Stimulated activated naive B cell treated with anti-CD40 and anti-IgM and Interleukin-4, amounts not matched to agents 10 μg/mL and 1 μg/mL and 100 μg/mL, for 72 hours (primary cell): ENCODE data around the gene TMC2.

Experiments used
- ATAC-seq, 2 donors: fragments of 150-1000 bp; cut with Tn5 transposase; replicated peaks; 2 replicates each; pipeline ENCODE4 v1.10.0; 2021; ENCODE audit warnings: moderate library complexity in 1 of 2
- DNase-seq: peaks from one replicate; pipeline ENCODE4 v3.0.0; 2021
- H3K27ac Mint-ChIP-seq: one replicate; pipeline ENCODE4 v1.8.0; 2022; ENCODE audit warnings: mild to moderate bottlenecking, mixed read lengths
- H3K27me3 Mint-ChIP-seq, 2 donors: one replicate each; pipeline ENCODE4 v1.8.0; 2022; ENCODE audit warnings: mixed read lengths in 2 of 2
- H3K36me3 Mint-ChIP-seq, 2 donors: one replicate each; pipeline ENCODE4 v1.8.0; 2022; ENCODE audit warnings: mixed read lengths in 2 of 2, mild to moderate bottlenecking in 1 of 2
- H3K4me1 Mint-ChIP-seq, 2 donors: one replicate each; pipeline ENCODE4 v1.8.0; 2022; ENCODE audit warnings: mixed read lengths in 2 of 2, mild to moderate bottlenecking in 1 of 2
- H3K4me3 Mint-ChIP-seq, 2 donors: one replicate each; pipeline ENCODE4 v1.8.0; 2022; ENCODE audit warnings: mild to moderate bottlenecking in 2 of 2, mixed read lengths in 2 of 2, moderate library complexity in 1 of 2
- H3K9me3 Mint-ChIP-seq, 2 donors: one replicate each; pipeline ENCODE4 v1.8.0; 2022; ENCODE audit warnings: mixed read lengths in 2 of 2, mild to moderate bottlenecking in 1 of 2

Gene TMC2

DNA sequence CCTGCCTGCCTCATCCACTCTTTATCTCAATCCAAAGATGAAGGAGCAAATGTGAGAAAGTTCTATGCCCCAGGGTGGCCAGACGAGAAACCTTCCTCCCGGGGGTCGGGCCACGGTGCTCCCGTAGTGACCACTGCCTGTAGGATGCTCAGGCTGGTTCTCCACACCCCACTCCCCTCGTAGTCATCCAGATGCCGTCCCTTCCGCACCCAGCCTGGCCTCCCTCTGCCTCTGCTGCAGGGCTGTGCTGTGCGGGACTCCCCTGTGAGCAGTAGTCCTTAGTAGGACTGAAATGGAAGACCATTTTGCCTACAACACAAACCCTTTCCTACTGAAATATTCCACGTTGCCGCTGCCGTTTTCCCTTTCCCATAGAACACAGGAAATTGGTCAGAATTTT is 2.0 kb downstream of the TMC2 start:
- no peak overlapping the region for H3K4me3 Mint-ChIP-seq
- DNase-seq (no peak), ATAC-seq (no peak)
- H3K27ac Mint-ChIP-seq = no peak overlapping the region
- no peaks in the 10 kb centered on the region for H3K9me3 Mint-ChIP-seq
- H3K27me3 Mint-ChIP-seq = peaks cover 34 to 55% of the 10 kb centered on the region in 2 donors
- H3K4me1 Mint-ChIP-seq = no peaks in the 10 kb centered on the region
- no peaks in the 10 kb centered on the region for H3K36me3 Mint-ChIP-seq

GRCh38 chr20:2538931-2539720 is 2.8 kb downstream of the TMC2 start:
- peaks cover 28 to 50% of the 10 kb centered on the region in 2 donors for H3K27me3 Mint-ChIP-seq
- no peaks in the 10 kb centered on the region for H3K9me3 Mint-ChIP-seq
- H3K4me3 Mint-ChIP-seq = no peak overlapping the region
- no peak for DNase-seq
- H3K27ac Mint-ChIP-seq = no peak overlapping the region
- no peaks in the 10 kb centered on the region for H3K4me1 Mint-ChIP-seq
- no peak for ATAC-seq
- no peaks in the 10 kb centered on the region for H3K36me3 Mint-ChIP-seq

GRCh38 chr20:2541940-2542339 is 5.6 kb downstream of the TMC2 start:
- no peak overlapping the region for H3K27ac Mint-ChIP-seq
- no peak overlapping the region for H3K4me3 Mint-ChIP-seq
- H3K4me1 Mint-ChIP-seq = no peaks in the 10 kb centered on the region
- no peak for DNase-seq
- H3K9me3 Mint-ChIP-seq = no peaks in the 10 kb centered on the region
- no peaks in the 10 kb centered on the region for H3K36me3 Mint-ChIP-seq
- H3K27me3 Mint-ChIP-seq = peaks cover 33 to 54% of the 10 kb centered on the region in 2 donors
- ATAC-seq = no peak

DNA sequence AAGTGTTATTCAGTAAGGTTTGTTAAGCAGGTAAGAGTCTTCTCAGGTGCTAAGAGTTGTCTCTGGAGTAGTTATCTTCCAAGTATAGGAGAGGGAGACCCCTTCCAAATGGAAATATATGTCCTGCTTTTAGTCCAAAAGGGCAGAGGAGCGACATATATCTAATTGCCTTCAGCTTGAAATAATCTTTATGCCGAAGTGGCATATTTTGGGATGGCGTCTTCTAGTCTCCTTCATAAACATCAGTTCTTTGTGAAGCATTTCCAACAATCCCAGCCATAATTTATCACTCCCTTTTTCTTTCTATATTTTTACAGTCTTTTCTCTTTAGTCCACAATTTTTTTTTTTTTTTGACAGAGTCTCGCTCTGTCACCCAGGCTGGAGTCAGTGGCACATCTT is 6.0 kb downstream of the TMC2 start:
- peaks cover 28 to 49% of the 10 kb centered on the region in 2 donors for H3K27me3 Mint-ChIP-seq

GRCh38 chr20:2544211-2544610 is 7.8 kb downstream of the TMC2 start:
- DNase-seq (no peak), ATAC-seq (no peak)
- Mint-ChIP-seq H3K4me1 (no peaks in the 10 kb centered on the region), H3K9me3 (no peaks in the 10 kb centered on the region), H3K27ac (no peak overlapping the region), H3K4me3 (no peak overlapping the region), H3K27me3 (peaks cover 18 to 32% of the 10 kb centered on the region in 2 donors), H3K36me3 (no peaks in the 10 kb centered on the region)

More for the DNA sequence above, 6.0 kb downstream of the TMC2 start:
- Mint-ChIP-seq H3K4me1 (no peaks in the 10 kb centered on the region), H3K9me3 (no peaks in the 10 kb centered on the region), H3K36me3 (no peaks in the 10 kb centered on the region), H3K4me3 (no peak overlapping the region), H3K27ac (no peak overlapping the region)
- ATAC-seq (no peak), DNase-seq (no peak)

- peaks cover 20 to 35% of the 10 kb centered on the region in 2 donors for H3K27me3 Mint-ChIP-seq
- H3K4me3 Mint-ChIP-seq = no peak overlapping the region
- no peaks in the 10 kb centered on the region for H3K9me3 Mint-ChIP-seq
- ATAC-seq (no peak), DNase-seq (no peak)
- no peaks in the 10 kb centered on the region for H3K4me1 Mint-ChIP-seq
- no peak overlapping the region for H3K27ac Mint-ChIP-seq
- H3K36me3 Mint-ChIP-seq = no peaks in the 10 kb centered on the region
Observed at GRCh38 chr20:2545594-2545993, 9.2 kb downstream of the TMC2 start.

DNA sequence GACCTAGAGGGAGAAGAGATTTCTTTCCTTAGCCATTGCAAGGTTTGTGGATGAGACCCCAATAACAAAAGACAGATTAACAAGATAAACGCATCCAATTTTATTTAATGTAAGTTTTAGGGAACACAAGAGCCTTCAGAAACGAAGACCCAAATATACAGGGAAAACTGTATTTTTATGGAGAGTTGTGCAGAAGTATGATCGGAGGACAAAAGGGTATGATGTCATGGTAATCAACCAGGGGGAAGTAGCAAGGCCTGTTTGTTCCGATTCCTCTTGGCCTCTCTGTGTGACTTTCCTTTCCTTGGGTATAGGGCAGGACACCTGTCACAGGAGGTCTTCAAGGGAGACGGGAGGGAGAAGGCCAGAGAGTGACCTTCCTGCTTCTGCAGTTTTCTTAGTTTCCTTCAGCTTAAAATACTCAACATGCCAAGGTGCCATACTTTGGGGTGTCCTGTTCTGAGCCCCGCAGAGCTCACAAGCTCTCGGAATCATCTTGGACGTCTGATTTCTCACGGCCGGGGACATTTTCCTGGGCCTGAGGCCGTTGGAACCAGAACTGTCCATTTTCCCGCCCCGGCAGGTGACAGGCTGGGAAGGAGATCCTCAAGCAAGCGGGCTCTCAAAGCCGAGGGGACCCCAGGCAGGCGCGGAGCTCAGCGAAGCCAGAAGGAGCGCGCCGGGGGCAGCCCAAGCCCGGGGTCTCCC is 21.7 kb downstream of the TMC2 start:
- Mint-ChIP-seq H3K4me3 (peak overlapping the region in 1 of 2 donors; percentile 29), H3K4me1 (no peaks in the 10 kb centered on the region), H3K36me3 (no peaks in the 10 kb centered on the region), H3K9me3 (no peaks in the 10 kb centered on the region), H3K27ac (peak overlapping the region; percentile 42), H3K27me3 (peaks cover 50 to 71% of the 10 kb centered on the region in 2 donors)
- DNase-seq (no peak), ATAC-seq (no peak)

- Mint-ChIP-seq H3K36me3 (no peaks in the 10 kb centered on the region), H3K27me3 (peaks cover 52 to 70% of the 10 kb centered on the region in 2 donors), H3K9me3 (no peaks in the 10 kb centered on the region), H3K27ac (no peak overlapping the region), H3K4me1 (no peaks in the 10 kb centered on the region), H3K4me3 (peak overlapping the region; percentile 7 to 29)
- no peak for ATAC-seq
- no peak for DNase-seq
Observed at GRCh38 chr20:2558581-2559278, 22.4 kb downstream of the TMC2 start.

- peaks cover 47 to 67% of the 10 kb centered on the region in 2 donors for H3K27me3 Mint-ChIP-seq
- H3K9me3 Mint-ChIP-seq = no peaks in the 10 kb centered on the region
- no peaks in the 10 kb centered on the region for H3K36me3 Mint-ChIP-seq
Observed at GRCh38 chr20:2559279-2559626, 22.9 kb downstream of the TMC2 start.

GRCh38 chr20:2559651-2560050 is 23.3 kb downstream of the TMC2 start:
- Mint-ChIP-seq H3K4me3 (no peak overlapping the region), H3K9me3 (no peaks in the 10 kb centered on the region), H3K36me3 (no peaks in the 10 kb centered on the region), H3K4me1 (no peaks in the 10 kb centered on the region), H3K27me3 (peaks cover 44 to 67% of the 10 kb centered on the region in 2 donors), H3K27ac (no peak overlapping the region)
- ATAC-seq (no peak), DNase-seq (no peak)

More at GRCh38 chr20:2559279-2559626, 22.9 kb downstream of the TMC2 start:
- H3K4me1 Mint-ChIP-seq = no peaks in the 10 kb centered on the region
- DNase-seq (no peak), ATAC-seq (no peak)
- no peak overlapping the region for H3K4me3 Mint-ChIP-seq
- H3K27ac Mint-ChIP-seq = no peak overlapping the region

DNA sequence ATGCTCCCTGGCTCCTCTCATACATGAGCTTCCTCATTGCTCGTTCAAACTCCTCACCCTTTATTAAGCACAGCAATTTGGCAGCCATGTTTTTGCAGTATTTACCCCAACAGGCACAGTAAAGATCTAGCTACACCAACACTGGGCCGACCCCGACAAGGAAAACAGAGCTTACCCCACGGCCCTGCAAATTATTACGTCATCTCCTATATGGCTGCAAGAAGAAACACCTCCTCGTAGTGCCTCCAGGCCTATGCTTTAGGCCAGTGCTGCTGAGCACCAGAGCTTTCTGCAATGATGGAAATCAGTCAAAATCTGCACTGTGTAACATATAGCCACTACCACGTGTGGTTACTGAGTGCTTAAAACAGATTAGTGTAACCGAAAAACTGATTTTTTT is 26.7 kb downstream of the TMC2 start:
- H3K4me1 Mint-ChIP-seq = no peaks in the 10 kb centered on the region
- no peaks in the 10 kb centered on the region for H3K9me3 Mint-ChIP-seq
- H3K27ac Mint-ChIP-seq = no peak overlapping the region
- DNase-seq (no peak), ATAC-seq (no peak)
- peaks cover 38 to 73% of the 10 kb centered on the region in 2 donors for H3K27me3 Mint-ChIP-seq
- H3K4me3 Mint-ChIP-seq = no peak overlapping the region
- H3K36me3 Mint-ChIP-seq = no peaks in the 10 kb centered on the region

GRCh38 chr20:2564406-2564805 is 28.0 kb downstream of the TMC2 start:
- H3K27me3 Mint-ChIP-seq = peaks cover 35 to 72% of the 10 kb centered on the region in 2 donors
- no peaks in the 10 kb centered on the region for H3K4me1 Mint-ChIP-seq
- no peak overlapping the region for H3K27ac Mint-ChIP-seq

GRCh38 chr20:2575682-2576081 is 39.3 kb downstream of the TMC2 start:
- ATAC-seq (no peak), DNase-seq (no peak)
- Mint-ChIP-seq H3K4me1 (peaks cover 0 to 5% of the 10 kb centered on the region in 2 donors), H3K4me3 (no peak overlapping the region), H3K9me3 (no peaks in the 10 kb centered on the region), H3K27ac (no peak overlapping the region), H3K27me3 (peaks cover 28 to 65% of the 10 kb centered on the region in 2 donors), H3K36me3 (no peaks in the 10 kb centered on the region)

More at GRCh38 chr20:2564406-2564805, 28.0 kb downstream of the TMC2 start:
- Mint-ChIP-seq H3K36me3 (no peaks in the 10 kb centered on the region), H3K9me3 (no peaks in the 10 kb centered on the region), H3K4me3 (no peak overlapping the region)
- no peak for DNase-seq
- no peak for ATAC-seq

DNA sequence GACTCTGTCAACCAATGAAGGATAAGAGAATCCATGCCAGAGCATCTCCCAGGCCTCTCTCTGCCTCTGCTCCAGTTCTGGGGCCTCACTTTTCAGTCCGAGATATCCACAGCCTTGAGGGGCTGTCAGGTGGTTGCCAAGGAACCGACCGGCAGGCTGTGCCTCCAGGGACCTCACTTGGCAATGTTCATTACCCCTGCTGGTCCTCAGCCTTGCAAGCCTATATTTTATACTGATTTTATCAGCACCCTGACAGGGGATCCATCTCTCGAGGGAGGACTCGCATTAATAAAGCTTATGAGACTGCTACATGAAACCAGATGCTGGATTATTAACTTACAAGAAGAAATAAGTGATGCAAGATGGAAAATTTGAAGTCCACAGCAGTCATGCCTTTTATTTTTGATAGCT is 39.9 kb downstream of the TMC2 start:
- no peak overlapping the region for H3K27ac Mint-ChIP-seq
- H3K36me3 Mint-ChIP-seq = no peaks in the 10 kb centered on the region
- no peak overlapping the region for H3K4me3 Mint-ChIP-seq
- H3K4me1 Mint-ChIP-seq = peaks cover 0 to 5% of the 10 kb centered on the region in 2 donors
- H3K9me3 Mint-ChIP-seq = no peaks in the 10 kb centered on the region
- ATAC-seq (no peak), DNase-seq (no peak)
- peaks cover 34 to 60% of the 10 kb centered on the region in 2 donors for H3K27me3 Mint-ChIP-seq
